Activated B cell treated with CpG ODN at 0.5 μM for 24 hours (primary cell): ENCODE data around the gene PFDN6. TPM values are rescaled to one million over a fixed set of nuclear protein-coding genes. Genes with fewer than 3 reads are reported as not detected.

ENCODE experiments used
- ATAC-seq: fragments of 200-7000 bp; cut with Tn5 transposase; one replicate; pipeline ENCODE4 v1.10.0; 2021; ENCODE audit warnings: low read depth, mild to moderate bottlenecking, moderate library complexity
- CTCF ChIA-PET: fragments of 350-600 bp; sonication (Branson Sonifier 250); formaldehyde crosslinking; loops from one replicate; lab custom pipeline; 2021; ENCODE audit warnings: antibody characterized with exemption; lab: Charles Lee
- POLR2A ChIA-PET: fragments of 350-600 bp; sonication (Branson Sonifier 250); formaldehyde crosslinking; loops from one replicate; lab custom pipeline; 2021; ENCODE audit warnings: antibody characterized with exemption; lab: Charles Lee
- DNase-seq: peaks from one replicate; pipeline ENCODE4 v3.0.0; 2022
- H3K27ac Mint-ChIP-seq: one replicate; pipeline ENCODE4 v1.8.0; 2020; ENCODE audit warnings: mixed read lengths
- H3K27me3 Mint-ChIP-seq: one replicate; pipeline ENCODE4 v1.8.0; 2021; ENCODE audit warnings: mixed read lengths
- H3K36me3 Mint-ChIP-seq: one replicate; pipeline ENCODE4 v1.8.0; 2021; ENCODE audit warnings: low read depth, mixed read lengths
- H3K4me1 Mint-ChIP-seq: one replicate; pipeline ENCODE4 v1.8.0; 2021; ENCODE audit warnings: mixed read lengths
- H3K4me3 Mint-ChIP-seq: one replicate; pipeline ENCODE4 v1.8.0; 2020; ENCODE audit warnings: mild to moderate bottlenecking, mixed read lengths
- H3K9me3 Mint-ChIP-seq: one replicate; pipeline ENCODE4 v1.8.0; 2020; ENCODE audit warnings: mixed read lengths
- CTCF ChIP-seq: fragments of 200-600 bp; IDR thresholded peaks from one replicate; pipeline ENCODE4 v1.8.0; 2022; ENCODE audit warnings: antibody characterized with exemption, mild to moderate bottlenecking
- intact Hi-C: fragments of 100-400 bp; cut with micrococcal nuclease; formaldehyde crosslinking; loops from one replicate; pipeline ENCODE4 v1.15.1; 2024
- total RNA-seq: library from RNA; stranded (reverse); gene quantifications from 2 replicates; pipeline ENCODE4 v1.2.3, GENCODE V29; 2022

The PFDN6 gene
- total RNA-seq, 1 donor from 2014 or later = 82.8 TPM

DNA sequence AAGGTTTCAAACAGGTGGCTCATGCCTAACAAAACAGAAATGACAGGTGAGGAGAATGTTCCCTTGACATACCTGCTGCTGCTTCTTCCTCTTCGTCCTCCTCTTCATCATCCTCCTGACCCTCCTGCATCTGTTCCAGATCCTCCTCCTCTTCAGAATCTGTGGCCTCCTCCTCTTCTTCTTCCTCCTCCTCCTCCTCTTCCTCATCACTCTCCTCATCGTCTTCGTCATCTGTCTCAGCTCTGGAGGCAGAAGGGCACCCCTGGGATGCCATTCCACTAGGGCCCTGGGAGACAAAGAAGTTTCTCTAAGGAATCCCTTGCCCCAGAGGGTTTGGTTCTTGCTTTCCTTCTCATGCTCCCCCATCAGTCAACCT, 30.5 kb downstream of the PFDN6 start:
- peaks cover 90% of the 10 kb centered on the region for H3K4me1 Mint-ChIP-seq
- ATAC-seq (no peak), DNase-seq (no peak)
- intact Hi-C loops = loop anchor here (5.0 kb wide), 1 partner anchor 348 kb away; no protein-coding TSS in a partner anchor
- peak overlapping the region; percentile 66 for H3K4me3 Mint-ChIP-seq
- H3K36me3 Mint-ChIP-seq = peaks cover 66% of the 10 kb centered on the region
- TF ChIP-seq CTCF = no peak
- ChIA-PET POLR2A (interaction anchor here (0.7 to 1.4 kb wide), 2 partner anchors 56 to 111 kb away, joined by 3 read pairs; partner anchors contain the start of gene RING1), CTCF (no interaction called here)
- H3K9me3 Mint-ChIP-seq = no peaks in the 10 kb centered on the region
- no peaks in the 10 kb centered on the region for H3K27me3 Mint-ChIP-seq
- peak overlapping the region; percentile 63 for H3K27ac Mint-ChIP-seq

DNA sequence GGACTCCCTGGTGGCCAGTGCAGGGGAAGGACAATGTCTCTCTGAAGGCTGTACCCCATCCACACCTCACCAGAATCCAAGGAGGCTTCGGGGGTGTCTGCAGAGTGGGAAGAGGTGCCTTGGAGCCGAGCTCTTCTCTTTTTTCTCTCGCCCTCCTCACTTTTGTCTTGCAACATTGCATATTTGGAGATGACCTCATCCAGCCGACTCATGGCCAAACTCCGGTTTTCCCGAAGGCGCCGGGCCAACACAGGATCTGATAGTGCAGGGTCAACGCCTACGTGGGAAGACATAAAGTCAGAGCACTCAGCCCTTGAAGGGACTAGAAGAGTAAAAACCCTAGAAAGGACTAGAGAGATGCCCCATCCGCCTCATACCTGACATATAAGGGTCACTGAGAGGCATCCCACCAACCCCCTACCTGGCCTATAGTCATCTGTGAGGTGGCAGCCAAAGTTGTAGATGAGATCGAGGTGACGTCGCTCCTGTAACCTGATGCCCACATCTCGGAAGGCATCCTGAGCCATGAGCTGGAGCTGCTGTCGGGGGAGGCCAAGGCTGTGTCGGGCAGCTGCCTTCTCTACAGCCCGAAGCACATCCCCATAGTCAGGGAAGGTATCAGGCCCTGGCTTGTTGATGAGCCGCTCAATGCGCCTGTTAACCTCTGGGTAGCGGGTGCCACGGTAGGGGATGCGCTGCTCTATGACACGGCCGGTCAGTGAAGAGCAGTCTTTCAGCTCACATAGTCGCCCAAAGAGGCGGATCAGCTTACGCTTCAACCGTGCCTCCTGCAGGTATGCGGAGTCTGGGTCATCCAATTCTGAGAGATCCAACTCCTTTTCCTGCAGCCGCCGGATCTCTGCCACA, 31.1 kb downstream of the PFDN6 start:
- no peak for TF ChIP-seq CTCF
- H3K9me3 Mint-ChIP-seq = no peaks in the 10 kb centered on the region
- DNase-seq (no peak), ATAC-seq (no peak)
- intact Hi-C loops = no loop called here
- peak overlapping the region; percentile 63 for H3K27ac Mint-ChIP-seq
- no peaks in the 10 kb centered on the region for H3K27me3 Mint-ChIP-seq
- peaks cover 83% of the 10 kb centered on the region for H3K4me1 Mint-ChIP-seq
- CTCF ChIA-PET = no interaction called here
- peak overlapping the region; percentile 95 for H3K4me3 Mint-ChIP-seq
- H3K36me3 Mint-ChIP-seq = peaks cover 64% of the 10 kb centered on the region
- POLR2A ChIA-PET = interaction anchor here (0.7 to 1.4 kb wide), 4 partner anchors 7 to 112 kb away, joined by 3 to 5 read pairs (median 3); partner anchors contain the start of genes RING1, RPS18 and VPS52

DNA sequence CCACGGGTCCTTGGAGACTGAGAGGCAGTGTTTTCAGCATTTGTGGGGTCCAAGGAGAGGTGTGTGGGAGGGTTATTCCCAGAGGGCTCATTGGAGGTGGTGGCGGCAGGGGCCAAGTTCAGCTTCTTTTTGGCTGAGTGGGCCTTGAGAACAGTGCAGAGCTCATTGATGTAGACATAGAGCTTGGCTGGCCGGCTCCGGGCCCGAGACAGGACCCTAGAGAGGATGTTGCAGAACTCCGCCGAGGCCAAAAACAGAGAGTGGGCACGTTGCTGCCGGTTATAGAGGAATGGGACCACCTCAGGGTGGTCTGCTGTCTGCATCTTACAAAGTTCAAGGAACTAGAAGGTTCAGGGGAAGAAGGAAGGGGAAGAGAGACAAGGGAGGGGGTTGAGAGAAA, 31.8 kb downstream of the PFDN6 start:
- H3K27ac Mint-ChIP-seq = peak overlapping the region; percentile 71
- ATAC-seq (no peak), DNase-seq (no peak)
- H3K4me3 Mint-ChIP-seq = peak overlapping the region; percentile 95
- TF ChIP-seq CTCF = no peak
- POLR2A ChIA-PET = interaction anchor here (0.8 to 1.4 kb wide), 3 partner anchors 8 to 113 kb away, joined by 3 to 5 read pairs (median 3); partner anchors contain the start of genes RING1, RPS18 and VPS52
- intact Hi-C loops = no loop called here
- peaks cover 59% of the 10 kb centered on the region for H3K36me3 Mint-ChIP-seq
- H3K4me1 Mint-ChIP-seq = peaks cover 81% of the 10 kb centered on the region
- no peaks in the 10 kb centered on the region for H3K9me3 Mint-ChIP-seq
- H3K27me3 Mint-ChIP-seq = no peaks in the 10 kb centered on the region
- CTCF ChIA-PET = no interaction called here

DNA sequence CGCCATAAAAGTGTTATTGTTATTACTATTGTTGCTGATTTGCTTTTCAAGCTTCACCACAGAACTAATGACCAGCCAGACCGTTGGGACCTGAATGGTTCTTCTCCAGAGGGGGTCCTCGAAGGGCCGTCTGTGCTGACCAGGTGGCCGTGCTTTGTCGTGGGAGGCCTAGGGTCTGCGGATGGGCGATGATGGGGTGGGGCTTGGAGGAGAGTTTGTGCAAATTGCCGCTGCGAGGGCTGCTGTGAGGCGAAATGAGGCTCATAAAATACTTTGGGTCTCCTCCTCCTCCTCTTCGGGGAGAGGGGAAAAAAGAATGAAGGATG, 34.2 kb downstream of the PFDN6 start:
- peak; percentile 38 for DNase-seq
- Mint-ChIP-seq H3K4me1 (peaks cover 61% of the 10 kb centered on the region), H3K27me3 (no peaks in the 10 kb centered on the region), H3K4me3 (peak overlapping the region; percentile 95), H3K27ac (peak overlapping the region; percentile 93), H3K9me3 (no peaks in the 10 kb centered on the region), H3K36me3 (peaks cover 47% of the 10 kb centered on the region)
- intact Hi-C loops = loop anchor here (1.0 kb wide), 7 partner anchors 9 to 248 kb away; partner anchors contain the start of genes PFDN6, RXRB, SLC39A7 and TAPBP
- CTCF ChIA-PET = interaction anchor here (1.5 kb wide), 1 partner anchor 24 kb away, joined by 5 read pairs; the partner anchor contains the start of gene RGL2
- TF ChIP-seq CTCF = no peak
- no peak for ATAC-seq
- POLR2A ChIA-PET = interaction anchor here (0.6 to 1.3 kb wide), 8 partner anchors 57 to 1742 kb away, joined by 3 to 9 read pairs (median 4); partner anchors contain the start of genes LTB and PSMB9

- no peak for DNase-seq
- H3K27ac Mint-ChIP-seq = peak overlapping the region; percentile 93
- H3K4me1 Mint-ChIP-seq = peaks cover 58% of the 10 kb centered on the region
- H3K36me3 Mint-ChIP-seq = peaks cover 42% of the 10 kb centered on the region
- peak overlapping the region; percentile 95 for H3K4me3 Mint-ChIP-seq
- peak; percentile 18 for ATAC-seq
- no peak for TF ChIP-seq CTCF
- intact Hi-C loops = no loop called here
- POLR2A ChIA-PET = interaction anchor here (0.6 to 1.3 kb wide), 8 partner anchors 56 to 900 kb away, joined by 3 to 9 read pairs (median 4); partner anchors contain the start of gene PSMB9
- H3K27me3 Mint-ChIP-seq = no peaks in the 10 kb centered on the region
- CTCF ChIA-PET = interaction anchor here (1.0 to 1.5 kb wide), 2 partner anchors 12 to 25 kb away, joined by 4 to 5 read pairs; partner anchors contain the start of gene RGL2
- no peaks in the 10 kb centered on the region for H3K9me3 Mint-ChIP-seq
These were observed 34.7 kb downstream of the PFDN6 start for GRCh38 chr6:33324125-33324524.
